Inflammatory macrophage (primary cell): ENCODE data around the gene CCDC192.

ENCODE experiments used
- DNase-seq, 2 donors: peaks; one replicate each; pipeline ENCODE4 v3.0.0-alpha.2; 2020 to 2022

CCDC192 gene

GRCh38 chr5:127961763-127962145 lies 258.6 kb downstream of the CCDC192 start:
- no peak for DNase-seq

- DNase-seq = no peak
Observed at GRCh38 chr5:127962491-127962890, 259.3 kb downstream of the CCDC192 start.

GRCh38 chr5:127963233-127963632 lies 260.0 kb downstream of the CCDC192 start:
- no peak for DNase-seq

DNA sequence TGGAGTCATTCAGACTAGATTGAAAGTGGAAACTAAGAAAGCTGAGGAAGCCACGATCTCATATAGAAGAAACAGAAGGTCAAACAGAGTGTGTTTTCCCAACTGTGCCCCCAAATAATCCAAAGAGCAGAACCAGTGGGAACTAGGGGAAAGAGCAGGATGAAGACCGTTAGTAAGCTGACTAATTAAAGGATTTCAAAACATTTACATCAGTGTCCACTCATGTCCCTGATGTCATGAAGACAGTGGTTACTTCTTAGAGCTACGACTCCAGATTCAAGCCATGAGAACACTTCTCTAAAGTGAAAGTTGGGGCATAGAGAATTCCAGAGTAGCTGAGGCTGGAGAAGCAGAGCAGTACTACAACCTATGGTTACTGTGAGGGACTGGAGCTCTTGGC lies 260.7 kb downstream of the CCDC192 start:
- no peak for DNase-seq

- no peak for DNase-seq
Observed at GRCh38 chr5:127967323-127967982, 264.3 kb downstream of the CCDC192 start.

DNA sequence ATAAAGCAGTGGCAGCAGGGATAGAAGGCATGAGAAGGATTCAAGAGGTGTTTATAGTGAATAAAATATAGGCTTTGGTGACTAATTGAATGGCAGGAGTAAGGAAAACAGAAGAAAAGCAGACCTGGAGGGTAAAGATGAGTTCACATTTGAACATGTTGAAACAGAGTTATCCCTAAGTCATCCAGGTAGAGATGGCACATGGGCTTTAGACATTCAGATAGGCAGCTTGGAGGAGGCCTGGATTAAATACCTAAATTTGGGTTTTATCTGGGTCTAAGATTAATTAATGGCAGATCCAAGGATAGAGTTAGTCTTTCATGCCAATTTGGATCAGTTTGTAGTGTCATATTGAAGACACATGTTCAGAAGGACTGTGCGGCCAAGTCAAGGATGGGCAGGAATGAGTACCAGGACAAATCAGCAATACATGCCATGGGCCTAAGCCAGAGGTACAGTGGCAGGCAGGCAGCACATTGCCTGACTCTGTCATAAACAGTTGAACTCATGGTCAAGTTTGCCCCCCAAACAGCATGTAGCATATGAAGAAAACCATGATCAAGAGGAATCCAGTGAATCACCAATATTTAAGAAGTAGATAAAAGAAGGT lies 264.9 kb downstream of the CCDC192 start:
- no peak for DNase-seq

GRCh38 chr5:127969002-127969401 lies 265.8 kb downstream of the CCDC192 start:
- DNase-seq = no peak

- DNase-seq = no peak
Observed at GRCh38 chr5:127969651-127970050, 266.5 kb downstream of the CCDC192 start.

GRCh38 chr5:127970081-127970480 lies 266.9 kb downstream of the CCDC192 start:
- DNase-seq = no peak

DNA sequence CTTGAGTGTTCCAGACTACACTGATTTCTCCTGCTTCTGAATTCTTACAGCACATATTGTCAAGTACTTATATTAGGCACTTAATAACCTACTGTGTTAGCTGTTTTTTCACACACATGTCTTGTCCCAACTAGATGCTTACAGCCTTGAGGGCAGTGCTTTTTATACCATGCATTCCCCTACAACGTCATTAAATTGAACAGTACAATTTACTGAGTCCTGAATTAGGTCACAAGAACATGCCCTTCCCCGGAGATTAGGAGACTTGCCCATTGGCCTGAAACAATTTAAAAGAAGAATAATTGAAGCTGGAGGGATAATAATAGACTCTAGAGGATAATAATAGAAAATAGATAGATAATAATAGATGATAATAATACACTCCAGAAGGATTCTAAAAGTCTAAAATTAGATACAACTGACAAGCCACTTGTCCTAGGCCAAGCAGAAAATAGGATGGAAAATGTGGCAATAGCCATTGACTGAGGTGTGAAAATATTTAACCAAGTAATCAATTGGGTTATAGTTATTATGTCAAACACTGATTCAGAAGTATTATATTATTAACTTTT lies 267.7 kb downstream of the CCDC192 start:
- DNase-seq = no peak

DNA sequence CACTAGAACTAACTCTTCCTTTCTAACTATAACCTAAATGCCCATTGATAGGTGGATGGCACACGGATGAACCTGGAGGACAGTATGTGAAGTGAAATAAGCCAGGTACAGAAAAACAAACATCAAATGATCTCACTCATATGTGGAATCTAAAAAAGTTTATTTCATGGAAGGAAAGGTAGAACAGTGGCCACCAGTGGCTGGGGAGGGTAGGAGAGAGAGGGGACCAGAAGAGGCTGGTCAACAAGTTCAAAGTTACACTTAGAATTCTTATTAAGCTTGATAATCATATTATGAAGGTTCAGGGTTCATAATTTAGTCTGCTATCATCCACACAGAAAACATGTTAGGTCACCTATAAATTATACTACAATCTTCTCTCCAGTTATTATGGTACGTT lies 272.8 kb downstream of the CCDC192 start:
- DNase-seq = no peak

DNA sequence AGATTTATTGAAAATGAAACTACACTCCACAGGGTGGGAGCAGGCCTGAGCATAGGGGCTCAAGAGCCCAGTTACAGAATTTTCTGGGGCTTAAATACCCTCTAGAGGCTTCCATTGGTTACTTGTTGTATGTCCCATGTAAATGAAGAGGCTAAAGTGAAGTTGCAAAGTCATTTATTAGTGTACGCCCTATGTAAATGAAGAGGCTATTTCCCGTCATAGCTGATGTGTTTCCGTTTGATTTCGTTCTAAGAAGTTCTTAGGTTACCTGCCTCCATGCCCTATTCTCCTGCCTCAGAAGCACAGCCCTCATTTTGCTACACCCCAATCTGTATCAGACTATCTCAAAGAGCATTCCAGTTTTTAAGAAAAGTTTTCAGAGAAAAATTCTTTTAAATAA lies 273.3 kb downstream of the CCDC192 start:
- no peak for DNase-seq

- no peak for DNase-seq
Observed at GRCh38 chr5:127976991-127977717, 274.0 kb downstream of the CCDC192 start.

DNA sequence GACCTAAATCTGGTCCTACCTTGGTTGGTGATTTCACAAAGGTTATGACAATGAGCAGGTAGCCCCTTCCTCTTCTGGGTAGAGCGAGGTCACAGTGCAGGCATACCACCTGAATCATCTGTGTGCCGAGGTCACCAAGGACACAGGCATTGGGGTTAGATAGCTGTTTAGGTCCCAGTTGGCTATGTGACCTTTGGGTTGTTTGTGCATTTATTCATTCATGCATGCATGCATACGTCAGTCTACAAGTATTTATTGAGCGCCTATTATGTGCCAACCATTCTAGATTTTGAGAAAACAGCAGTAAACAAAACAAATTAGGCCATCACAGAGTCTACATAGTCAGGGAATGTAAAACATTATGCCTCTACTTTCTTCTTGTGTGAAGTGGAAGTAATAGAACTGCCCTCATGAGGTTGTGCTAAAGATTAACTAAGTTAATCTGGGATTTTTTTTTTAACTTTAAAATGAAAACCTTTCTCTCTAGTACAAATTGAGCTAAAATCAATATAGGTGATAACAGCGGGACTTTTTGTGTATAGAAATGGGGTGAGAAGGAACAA lies 275.6 kb downstream of the CCDC192 start:
- no peak for DNase-seq

- DNase-seq = no peak
Observed at GRCh38 chr5:127979475-127979874, 276.3 kb downstream of the CCDC192 start.

GRCh38 chr5:127980843-127981242 lies 277.7 kb downstream of the CCDC192 start:
- no peak for DNase-seq

GRCh38 chr5:127981498-127981897 lies 278.3 kb downstream of the CCDC192 start:
- no peak for DNase-seq

- no peak for DNase-seq
Observed at GRCh38 chr5:127985811-127986325, 282.7 kb downstream of the CCDC192 start.

- DNase-seq = no peak
Observed at GRCh38 chr5:127987354-127988145, 284.4 kb downstream of the CCDC192 start.

DNA sequence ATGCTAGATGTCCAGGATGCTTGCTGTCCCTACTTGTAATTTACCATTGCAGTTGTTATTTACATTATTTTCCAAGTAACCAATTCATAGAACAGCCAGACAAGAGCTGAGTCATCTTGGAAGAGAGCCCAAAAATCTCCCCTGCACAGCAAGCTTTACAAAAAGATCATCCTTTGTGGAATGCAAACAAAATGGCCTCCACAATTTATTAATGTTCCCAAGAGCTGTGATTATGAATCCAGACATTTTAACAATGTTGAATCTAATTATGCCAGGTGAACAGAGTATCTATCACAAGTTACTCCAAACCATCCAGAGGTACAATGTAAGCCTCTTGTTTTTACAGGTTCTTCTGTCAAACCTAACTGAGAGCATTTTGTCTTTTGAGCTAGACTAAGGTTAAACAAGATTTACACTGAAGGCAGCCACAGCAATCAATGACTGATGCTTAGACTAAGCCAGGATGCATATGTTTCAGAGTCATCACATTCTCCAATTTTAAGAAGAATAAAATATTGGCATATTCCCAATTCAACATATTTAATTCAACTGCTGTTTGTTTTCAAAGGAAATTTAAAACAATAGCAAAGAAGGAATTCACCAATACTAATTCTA lies 285.1 kb downstream of the CCDC192 start:
- no peak for DNase-seq
